ENCODE results near the gene KIF5A. TPM values are rescaled to one million over a fixed set of nuclear protein-coding genes. Genes with fewer than 3 reads are reported as not detected.

The KIF5A gene
- total and polyA plus RNA-seq, 2 donors (not counting 1 experiment from before 2014, with no cell fraction given): 0.09 to 0.67 TPM

GRCh38 chr12:57575771-57576612, 26.1 kb downstream of the KIF5A start:
- no peak overlapping the region for H3K27ac Mint-ChIP-seq
- no peaks in the 10 kb centered on the region for H4K20me1 ChIP-seq (ENCODE audit: control insufficient read depth, insufficient read depth, low read length, poor library complexity, severe bottlenecking)
- no peak overlapping the region for H2AFZ ChIP-seq (ENCODE audit: insufficient read depth, low read depth, low read length, poor library complexity, severe bottlenecking)
- H3K27me3 Mint-ChIP-seq: peaks cover 9% of the 10 kb centered on the region
- H3K9me3 ChIP-seq (ENCODE audit: control extremely low read depth in 1 of 3, control insufficient read depth in 2 of 3, insufficient read depth in 1 of 3, low read length in 2 of 3): no peaks in the 10 kb centered on the region
- ChIA-PET POLR2A (no interaction called here), CTCF (interaction anchor here (0.9 to 3.5 kb wide), 3 partner anchors 9 to 47 kb away, joined by 3 to 17 read pairs (median 4); no protein-coding TSS in a partner anchor)
- H3K27me3 ChIP-seq (replicated peaks in 1 of 4; ENCODE audit: control extremely low read depth in 1 of 4, control insufficient read depth in 3 of 4, insufficient read depth in 4 of 4, low read length in 3 of 4): peaks cover 0 to 4% (median 0%) of the 10 kb centered on the region in 4 experiments
- H3K4me1 ChIP-seq (ENCODE audit: control insufficient read depth in 2 of 2, insufficient read depth in 2 of 2, low read length in 2 of 2): no peaks in the 10 kb centered on the region
- H3K9ac ChIP-seq (ENCODE audit: low read length): no peak overlapping the region
- H3K27ac ChIP-seq (ENCODE audit: low read length in 2 of 2): no peak overlapping the region
- H3K79me2 ChIP-seq (ENCODE audit: control insufficient read depth, insufficient read depth, low read length): no peaks in the 10 kb centered on the region
- no peaks in the 10 kb centered on the region for H3K9me3 Mint-ChIP-seq (ENCODE audit: insufficient read depth)
- no peaks in the 10 kb centered on the region for H3K36me3 ChIP-seq (replicated peaks in 1 of 2; ENCODE audit: control extremely low read depth in 1 of 2, control insufficient read depth in 1 of 2, extremely low read depth in 1 of 2, insufficient read depth in 2 of 2, low read length in 1 of 2)
- H3K4me2 ChIP-seq (replicated peaks; ENCODE audit: low read depth, low read length, poor library complexity, severe bottlenecking): no peak overlapping the region
- H3K4me1 Mint-ChIP-seq: no peaks in the 10 kb centered on the region
- intact Hi-C loops (cut with micrococcal nuclease): no loop called here
- WGBS (ENCODE audit: insufficient coverage): 83% methylated on average over 9 of the region's 12 CpGs
- TF ChIP-seq, protein P1, sequence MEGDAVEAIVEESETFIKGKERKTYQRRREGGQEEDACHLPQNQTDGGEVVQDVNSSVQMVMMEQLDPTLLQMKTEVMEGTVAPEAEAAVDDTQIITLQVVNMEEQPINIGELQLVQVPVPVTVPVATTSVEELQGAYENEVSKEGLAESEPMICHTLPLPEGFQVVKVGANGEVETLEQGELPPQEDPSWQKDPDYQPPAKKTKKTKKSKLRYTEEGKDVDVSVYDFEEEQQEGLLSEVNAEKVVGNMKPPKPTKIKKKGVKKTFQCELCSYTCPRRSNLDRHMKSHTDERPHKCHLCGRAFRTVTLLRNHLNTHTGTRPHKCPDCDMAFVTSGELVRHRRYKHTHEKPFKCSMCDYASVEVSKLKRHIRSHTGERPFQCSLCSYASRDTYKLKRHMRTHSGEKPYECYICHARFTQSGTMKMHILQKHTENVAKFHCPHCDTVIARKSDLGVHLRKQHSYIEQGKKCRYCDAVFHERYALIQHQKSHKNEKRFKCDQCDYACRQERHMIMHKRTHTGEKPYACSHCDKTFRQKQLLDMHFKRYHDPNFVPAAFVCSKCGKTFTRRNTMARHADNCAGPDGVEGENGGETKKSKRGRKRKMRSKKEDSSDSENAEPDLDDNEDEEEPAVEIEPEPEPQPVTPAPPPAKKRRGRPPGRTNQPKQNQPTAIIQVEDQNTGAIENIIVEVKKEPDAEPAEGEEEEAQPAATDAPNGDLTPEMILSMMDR (IDR thresholded peaks at IDR 0.05): no peak
- no peak for TF ChIP-seq EZH2 (IDR thresholded peaks at IDR 0.05; ENCODE audit: borderline replicate concordance, insufficient read depth, low read depth, low read length, poor library complexity, severe bottlenecking)
- no peak overlapping the region for H3K4me3 ChIP-seq (ENCODE audit: control extremely low read depth in 1 of 5, extremely low read depth in 1 of 5, insufficient read depth in 1 of 5, low read depth in 2 of 5, low read length in 4 of 5)
- no peak overlapping the region for H3K4me3 Mint-ChIP-seq
- ATAC-seq (ENCODE audit: low read depth) (no peak), DNase-seq (no peak)

- POLR2A ChIA-PET: interaction anchor here (0.5 kb wide), 1 partner anchor 9 kb away, joined by 3 read pairs; no protein-coding TSS in a partner anchor
- Mint-ChIP-seq H3K9me3 (ENCODE audit: insufficient read depth) (no peaks in the 10 kb centered on the region), H3K27me3 (peaks cover 7% of the 10 kb centered on the region), H3K4me3 (no peak overlapping the region), H3K27ac (no peak overlapping the region), H3K4me1 (no peaks in the 10 kb centered on the region)
- no peak for DNase-seq
- H3K27ac ChIP-seq (ENCODE audit: low read length in 2 of 2): no peak overlapping the region
- no peaks in the 10 kb centered on the region for H3K9me3 ChIP-seq (ENCODE audit: control extremely low read depth in 1 of 3, control insufficient read depth in 2 of 3, insufficient read depth in 1 of 3, low read length in 2 of 3)
- H3K79me2 ChIP-seq (ENCODE audit: control insufficient read depth, insufficient read depth, low read length): no peaks in the 10 kb centered on the region
- CTCF ChIA-PET: interaction anchor here (3.5 kb wide), 1 partner anchor 9 kb away, joined by 17 read pairs; no protein-coding TSS in a partner anchor
- no peak overlapping the region for H2AFZ ChIP-seq (ENCODE audit: insufficient read depth, low read depth, low read length, poor library complexity, severe bottlenecking)
- no peaks in the 10 kb centered on the region for H4K20me1 ChIP-seq (ENCODE audit: control insufficient read depth, insufficient read depth, low read length, poor library complexity, severe bottlenecking)
- 93% methylated on average over 7 of the region's 9 CpGs for whole genome bisulfite sequencing (ENCODE audit: insufficient coverage)
- H3K36me3 ChIP-seq (replicated peaks in 1 of 2; ENCODE audit: control extremely low read depth in 1 of 2, control insufficient read depth in 1 of 2, extremely low read depth in 1 of 2, insufficient read depth in 2 of 2, low read length in 1 of 2): no peaks in the 10 kb centered on the region
- H3K4me2 ChIP-seq (replicated peaks; ENCODE audit: low read depth, low read length, poor library complexity, severe bottlenecking): no peak overlapping the region
- no peak overlapping the region for H3K4me3 ChIP-seq (ENCODE audit: control extremely low read depth in 1 of 5, extremely low read depth in 1 of 5, insufficient read depth in 1 of 5, low read depth in 2 of 5, low read length in 4 of 5)
- intact Hi-C loops (cut with micrococcal nuclease): no loop called here
- TF ChIP-seq EZH2 (IDR thresholded peaks at IDR 0.05; ENCODE audit: borderline replicate concordance, insufficient read depth, low read depth, low read length, poor library complexity, severe bottlenecking): no peak
- TF ChIP-seq, protein P1 (IDR thresholded peaks at IDR 0.05): no peak
- ATAC-seq (ENCODE audit: low read depth): no peak
- H3K27me3 ChIP-seq (replicated peaks in 1 of 4; ENCODE audit: control extremely low read depth in 1 of 4, control insufficient read depth in 3 of 4, insufficient read depth in 4 of 4, low read length in 3 of 4): peaks cover 0 to 9% (median 0%) of the 10 kb centered on the region in 4 experiments
- H3K9ac ChIP-seq (ENCODE audit: low read length): no peak overlapping the region
- H3K4me1 ChIP-seq (ENCODE audit: control insufficient read depth in 2 of 2, insufficient read depth in 2 of 2, low read length in 2 of 2): no peaks in the 10 kb centered on the region
Measured at GRCh38 chr12:57576613-57577160, 26.8 kb downstream of the KIF5A start.
